HG02571 (cell line): Measurements from ENCODE around the gene ADCY9.
"Not testable (repeated sequence)": the region's sequence is repeated elsewhere in the genome, so short reads cannot be mapped to it uniquely, and the experiment has no call there.

Experiments used
- ATAC-seq: cut with Tn5 transposase; IDR thresholded peaks from one replicate; pipeline ENCODE4 v1.9.1; 2021; ENCODE audit warnings: mild to moderate bottlenecking, moderate library complexity; ENCODE audit not compliant: unreplicated experiment

ADCY9 gene

DNA sequence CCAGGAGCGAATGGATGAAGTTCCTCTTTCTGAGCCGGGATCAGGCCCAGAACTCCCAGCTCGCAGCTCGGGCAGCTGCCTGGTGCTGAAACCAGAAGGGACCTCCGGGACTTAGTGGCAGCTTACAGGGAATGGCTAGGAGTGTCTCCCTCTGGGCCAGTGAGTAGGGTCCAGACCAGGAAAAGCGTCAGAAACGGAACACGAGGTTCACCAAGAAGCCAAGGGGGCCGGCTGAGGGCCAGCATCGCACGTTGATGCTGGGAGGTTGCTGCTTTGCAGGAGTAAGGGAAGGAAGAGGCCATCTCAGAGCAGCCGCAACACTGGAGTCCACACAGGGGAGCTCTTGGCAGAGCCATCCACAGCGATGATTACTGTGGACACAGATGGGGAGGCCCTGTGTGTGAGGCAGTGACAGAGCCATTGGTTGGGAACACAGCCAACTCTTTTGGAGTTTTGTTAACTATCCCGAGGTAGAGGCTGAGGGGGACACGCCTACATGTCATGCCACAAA is 161.8 kb downstream of the ADCY9 start:
- no peak for ATAC-seq

DNA sequence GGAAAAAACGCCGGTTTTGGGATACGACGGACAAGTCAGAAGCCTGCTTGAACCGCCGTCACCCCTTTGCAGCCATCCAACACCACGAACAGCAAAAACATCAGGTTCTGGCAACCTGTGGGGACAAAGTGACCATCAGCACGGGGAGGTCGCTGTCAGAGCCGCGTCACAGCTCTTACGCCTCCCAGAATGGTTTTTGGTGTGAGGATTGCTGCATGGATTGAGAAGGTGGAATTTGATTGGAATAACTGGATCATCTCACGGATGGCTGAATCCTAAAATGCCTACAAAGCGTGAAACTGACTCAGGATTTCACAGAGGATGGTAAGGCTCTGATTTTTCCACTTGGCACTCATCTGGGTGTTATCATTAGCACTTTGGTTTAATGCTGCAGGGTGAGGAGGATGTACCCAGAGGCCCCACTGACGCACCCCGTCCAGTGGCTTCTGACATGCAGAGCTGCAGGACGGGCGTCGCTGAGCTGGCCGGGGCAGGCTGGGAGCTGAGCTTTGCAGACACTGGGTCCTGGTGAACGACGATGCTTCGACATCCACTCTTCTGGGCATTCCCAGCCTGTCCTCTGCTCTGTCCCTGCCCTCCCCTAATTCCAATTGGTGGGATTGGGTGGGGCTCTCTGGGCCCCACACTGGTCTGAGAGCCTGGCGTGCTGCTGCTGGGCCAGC is 162.4 kb downstream of the ADCY9 start:
- ATAC-seq, result no peak

DNA sequence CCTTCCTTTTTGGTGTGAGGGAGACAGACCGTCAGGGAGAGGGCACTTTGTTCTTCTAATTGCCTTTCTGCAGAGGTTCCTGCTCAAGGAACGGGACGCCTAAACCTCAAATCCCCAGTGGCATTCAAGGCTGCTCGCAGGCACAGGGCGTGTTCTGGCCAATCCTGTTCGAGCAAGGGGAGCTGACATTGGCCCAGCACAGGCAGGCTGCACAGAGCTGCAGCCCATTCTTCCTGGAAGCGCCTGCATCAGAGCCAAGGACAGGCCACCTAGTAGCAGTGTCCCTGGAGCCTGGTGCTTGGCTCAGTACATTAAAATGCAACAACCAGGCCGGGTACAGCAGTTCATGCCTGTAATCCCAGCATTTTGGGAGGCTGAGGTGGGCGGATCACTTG is 163.5 kb downstream of the ADCY9 start:
- no peak for ATAC-seq

DNA sequence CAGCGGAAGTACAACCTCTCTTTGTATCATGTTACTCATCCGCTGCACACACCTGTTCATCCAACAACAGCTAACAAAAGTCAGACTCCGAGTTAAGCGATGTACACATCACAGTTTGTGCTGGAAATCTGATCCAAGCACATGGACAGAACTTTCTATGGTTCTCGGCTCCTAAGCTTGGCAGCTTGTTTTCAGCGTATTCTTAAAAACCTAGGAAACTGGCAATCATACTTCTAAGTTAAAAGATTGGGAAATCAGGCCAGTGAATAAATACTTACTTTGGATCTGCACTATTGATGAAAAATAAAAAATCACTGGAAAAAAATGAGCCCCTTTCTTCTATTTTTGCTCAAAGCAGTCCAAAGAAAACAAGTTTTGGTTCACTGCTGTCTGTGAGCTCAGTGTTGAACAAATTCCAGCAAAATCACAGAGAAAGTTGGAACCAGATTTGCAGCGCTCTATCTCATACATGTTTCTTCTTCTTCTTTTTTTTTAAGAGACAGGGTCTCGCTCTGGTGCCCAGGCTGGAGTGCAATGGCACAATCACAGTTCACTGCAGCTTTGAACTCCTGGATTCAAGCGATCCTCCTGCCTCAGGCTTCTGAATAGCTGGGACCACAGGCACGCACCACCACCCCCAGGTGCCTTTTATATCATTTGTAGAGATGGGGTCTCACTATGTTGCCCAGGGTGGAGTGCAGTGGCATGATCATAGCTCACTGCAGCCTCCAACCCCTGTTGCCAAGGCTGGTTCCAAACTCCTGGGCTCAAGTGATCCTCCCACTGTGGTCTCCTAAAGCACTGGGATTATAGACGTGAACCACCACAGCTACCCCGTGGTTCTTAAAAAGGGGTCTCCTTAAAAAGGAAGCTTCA is 164.1 kb downstream of the ADCY9 start:
- no peak for ATAC-seq

DNA sequence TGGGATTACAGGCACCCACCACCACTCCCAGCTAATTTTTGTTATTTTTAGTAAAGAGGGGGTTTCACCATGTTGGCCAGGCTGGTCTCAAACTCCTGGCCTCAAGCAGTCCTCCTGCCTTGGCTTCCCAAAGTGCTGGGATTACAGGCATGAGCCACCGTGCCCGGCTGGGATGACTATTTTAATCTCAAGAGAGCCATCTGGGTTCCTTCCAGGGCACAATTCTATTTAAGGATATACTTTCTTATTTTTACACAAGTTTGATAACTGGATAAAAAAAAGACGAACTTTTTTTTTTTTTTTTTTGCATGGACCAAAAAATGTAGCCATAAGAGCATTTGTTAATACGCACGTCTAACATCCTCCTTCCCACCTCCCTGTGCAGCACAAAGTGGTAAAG is 164.9 kb downstream of the ADCY9 start:
- not testable (repeated sequence) for ATAC-seq

DNA sequence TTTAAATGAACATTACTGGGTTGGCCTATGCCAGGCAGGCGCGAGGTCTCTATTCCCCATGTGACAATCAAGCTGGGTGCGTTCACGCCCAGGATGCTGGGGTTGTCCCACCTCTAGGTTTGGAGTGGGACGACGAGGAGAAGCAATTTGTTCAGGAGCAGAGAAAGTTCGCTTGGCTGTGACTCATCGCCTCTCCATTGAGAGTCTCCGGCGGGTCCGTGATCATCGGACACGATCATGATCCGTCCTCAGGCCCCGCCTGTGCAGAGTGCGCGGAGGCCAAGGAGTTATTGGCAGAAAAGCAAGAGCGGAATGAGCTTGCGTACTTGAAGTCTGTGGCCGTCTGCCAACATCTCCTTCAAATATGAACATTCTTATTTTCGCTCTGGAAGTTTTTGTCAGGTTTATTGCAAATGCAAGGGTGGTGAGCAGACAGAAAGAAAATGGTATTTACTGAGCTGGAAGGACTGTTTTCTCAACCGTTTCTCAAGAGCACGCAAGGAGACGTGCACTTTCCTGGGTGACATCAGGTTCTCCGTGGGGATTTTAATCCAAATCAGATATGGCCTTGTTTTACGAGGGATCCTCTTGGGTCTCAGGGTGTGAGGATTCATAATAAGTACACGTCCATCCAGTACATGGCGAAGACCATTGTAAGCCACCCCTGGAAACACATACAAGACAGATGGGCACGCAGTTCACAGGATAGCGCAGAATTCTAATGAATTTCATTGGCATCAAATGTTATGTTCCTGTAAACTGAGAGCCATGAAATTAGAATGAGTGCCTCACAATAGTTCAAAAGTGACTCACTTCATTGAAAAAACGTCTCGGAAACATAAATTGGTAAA is 165.7 kb downstream of the ADCY9 start:
- ATAC-seq, result no peak

DNA sequence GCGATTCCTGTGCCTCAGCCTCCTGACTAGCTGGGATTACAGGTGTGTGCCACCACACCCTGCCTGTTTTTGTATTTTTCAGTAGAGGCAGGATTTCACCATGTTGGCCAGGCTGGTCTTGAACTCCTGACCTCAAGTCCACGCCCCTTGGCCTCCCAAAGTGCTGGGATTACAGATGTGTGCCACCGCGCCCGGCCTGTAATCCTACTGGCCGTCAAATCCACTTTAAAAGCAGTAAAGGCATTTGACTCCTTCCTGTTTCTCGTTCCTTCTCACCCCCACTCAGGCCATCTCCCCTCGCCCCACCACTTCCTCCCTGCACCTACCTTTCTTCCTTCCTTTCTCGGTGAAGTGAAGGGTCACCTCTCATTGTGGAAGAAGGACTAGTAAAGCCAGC is 166.3 kb downstream of the ADCY9 start:
- ATAC-seq, result no peak

DNA sequence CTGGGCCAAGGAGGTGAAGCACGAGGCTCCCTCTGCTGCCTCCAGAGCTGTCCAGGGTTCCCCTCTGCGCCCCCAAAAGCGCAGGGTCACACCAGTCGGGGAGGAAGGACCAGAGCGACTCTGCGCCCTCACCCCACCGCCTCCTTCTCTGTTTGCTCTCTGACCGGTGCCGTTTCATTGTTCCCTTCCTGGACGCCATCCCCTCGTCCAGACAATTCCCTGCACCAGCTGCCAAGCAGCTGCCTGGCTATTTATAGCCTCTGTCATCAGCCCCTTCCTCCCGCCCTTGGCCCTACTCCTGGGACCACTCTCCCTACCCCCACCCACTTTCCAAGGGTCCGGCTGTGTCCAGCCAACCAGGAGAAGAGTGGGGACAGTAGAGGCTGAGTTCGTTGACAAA is 167.0 kb downstream of the ADCY9 start:
- no peak for ATAC-seq

DNA sequence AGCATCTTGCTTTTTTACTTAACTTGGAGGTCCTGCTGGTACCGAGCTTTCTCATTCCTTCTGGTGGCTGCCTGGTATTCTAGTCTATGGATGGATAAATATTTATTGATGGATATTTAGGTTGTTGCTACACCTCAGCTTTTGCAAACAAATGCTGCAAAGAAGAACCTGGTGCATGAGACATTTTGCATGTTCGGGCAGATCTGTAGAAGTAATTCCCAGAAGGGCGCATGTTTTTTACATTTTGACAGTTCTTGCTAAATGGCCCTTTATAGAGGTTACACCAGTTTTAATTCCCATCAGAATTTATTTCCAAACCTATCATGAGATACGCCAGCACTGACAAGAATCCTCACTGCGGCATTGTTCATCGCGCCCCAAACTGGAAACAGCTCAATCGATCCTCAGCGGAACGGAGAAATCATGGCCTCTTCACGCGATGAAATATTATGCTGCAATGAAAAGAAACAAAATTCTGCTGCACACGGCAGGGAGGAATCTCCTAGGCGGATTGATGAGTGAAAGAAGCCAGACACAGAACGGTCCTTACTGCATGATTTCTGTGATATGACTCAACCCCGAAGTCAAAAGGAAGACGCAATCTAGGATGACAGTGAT is 167.8 kb downstream of the ADCY9 start:
- no peak for ATAC-seq

DNA sequence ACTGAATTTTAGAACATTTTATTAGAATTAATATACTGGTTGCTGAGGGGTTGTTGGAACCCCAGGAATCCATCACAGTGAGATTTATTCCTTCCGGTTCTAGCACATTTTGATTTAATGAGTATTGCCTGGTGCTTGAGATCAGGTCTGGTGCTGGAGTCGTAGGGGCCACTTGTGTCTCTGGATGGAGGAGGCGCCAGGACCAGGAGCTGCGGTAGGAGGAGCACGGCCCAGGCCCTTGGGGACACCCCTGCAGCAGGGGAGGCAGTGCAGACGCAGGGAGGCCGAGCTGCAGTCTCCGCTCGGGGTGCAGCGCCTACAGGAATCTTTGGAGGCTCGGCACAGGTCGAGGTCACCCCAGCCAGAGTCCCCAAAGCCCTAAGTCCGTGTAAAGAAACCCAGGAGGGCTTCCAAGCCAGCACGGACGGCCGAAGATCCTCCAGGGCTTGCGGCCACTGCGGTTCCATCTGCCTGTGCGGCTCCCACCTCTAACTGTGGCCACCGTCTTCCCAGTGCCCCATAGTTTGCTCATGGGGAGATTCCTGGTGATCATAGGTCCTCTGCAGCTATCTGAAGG is 169.6 kb downstream of the ADCY9 start:
- ATAC-seq, result no peak

DNA sequence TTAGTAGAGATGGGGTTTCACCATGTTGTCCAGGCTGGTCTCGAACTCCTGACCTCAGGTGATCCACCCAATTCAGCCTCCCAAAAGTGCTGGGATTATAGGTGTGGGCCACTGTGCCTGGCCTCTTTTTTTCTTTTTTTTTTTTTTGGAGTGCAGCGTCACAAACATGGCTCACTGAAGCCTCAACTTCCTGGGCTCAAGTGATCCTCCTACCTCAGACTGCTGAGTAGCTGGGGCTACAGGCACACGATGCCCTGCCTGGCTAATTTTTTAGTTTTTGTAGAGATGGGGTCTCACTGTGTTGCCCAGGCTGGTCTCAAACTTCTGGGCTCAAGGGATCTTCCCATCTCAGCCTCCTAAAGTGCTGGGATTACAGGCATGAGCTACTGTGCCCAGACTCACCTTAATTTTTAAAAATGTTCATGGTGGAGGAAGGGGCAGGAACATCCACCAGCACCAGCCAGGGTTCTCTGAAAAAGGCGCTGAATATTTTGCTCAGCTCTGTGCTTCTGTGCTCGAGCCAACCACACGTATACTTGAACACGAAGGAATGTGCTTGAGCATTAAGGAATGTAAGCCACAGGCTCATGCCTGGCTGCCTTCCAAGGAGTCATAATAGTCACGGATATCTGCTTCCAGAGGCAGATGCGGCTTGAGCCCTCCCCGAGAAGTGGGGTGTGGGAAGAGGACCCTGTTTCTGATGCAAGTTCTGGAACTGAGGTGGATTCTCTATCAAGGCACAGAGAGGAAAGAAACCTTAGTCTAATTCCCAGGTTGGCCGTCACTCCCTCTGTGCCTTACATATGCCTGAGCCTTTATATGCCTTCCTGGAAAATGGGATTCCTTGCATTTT is 170.3 kb downstream of the ADCY9 start:
- ATAC-seq, result no peak

DNA sequence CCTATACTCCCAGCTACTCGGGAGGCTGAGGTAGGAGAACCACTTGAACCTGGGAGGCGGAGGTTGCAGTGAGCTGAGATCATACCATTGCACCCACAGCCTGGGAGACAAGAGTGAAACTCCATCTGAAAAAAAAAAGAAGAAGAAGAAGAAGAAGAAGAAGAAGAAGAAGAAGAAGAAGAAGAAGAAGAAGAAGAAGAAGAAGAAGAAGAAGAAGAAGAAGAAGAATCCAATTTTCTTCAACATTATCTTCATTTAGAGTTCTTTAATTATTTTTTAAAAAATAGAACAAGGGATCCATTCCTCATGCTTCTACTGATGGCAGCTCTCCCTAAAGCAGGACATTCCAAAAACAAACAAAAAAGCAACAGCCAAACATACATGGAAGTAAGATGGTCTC is 171.8 kb downstream of the ADCY9 start:
- not testable (repeated sequence) for ATAC-seq

DNA sequence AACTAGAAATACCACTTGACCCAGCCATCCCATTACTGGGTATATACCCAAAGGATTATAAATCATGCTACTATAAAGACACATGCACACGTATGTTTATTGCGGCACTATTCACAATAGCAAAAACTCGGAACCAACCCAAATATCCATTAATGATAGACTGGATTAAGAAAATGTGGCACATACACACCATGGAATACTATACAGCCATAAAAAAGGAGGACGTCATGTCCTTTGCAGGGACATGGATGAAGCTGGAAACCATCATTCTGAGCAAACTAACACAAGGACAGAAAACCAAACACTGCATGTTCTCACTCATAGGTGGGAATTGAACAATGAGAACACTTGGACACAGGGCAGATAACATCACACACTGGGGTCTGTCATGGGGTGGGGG is 174.1 kb downstream of the ADCY9 start:
- ATAC-seq, result not testable (repeated sequence)

DNA sequence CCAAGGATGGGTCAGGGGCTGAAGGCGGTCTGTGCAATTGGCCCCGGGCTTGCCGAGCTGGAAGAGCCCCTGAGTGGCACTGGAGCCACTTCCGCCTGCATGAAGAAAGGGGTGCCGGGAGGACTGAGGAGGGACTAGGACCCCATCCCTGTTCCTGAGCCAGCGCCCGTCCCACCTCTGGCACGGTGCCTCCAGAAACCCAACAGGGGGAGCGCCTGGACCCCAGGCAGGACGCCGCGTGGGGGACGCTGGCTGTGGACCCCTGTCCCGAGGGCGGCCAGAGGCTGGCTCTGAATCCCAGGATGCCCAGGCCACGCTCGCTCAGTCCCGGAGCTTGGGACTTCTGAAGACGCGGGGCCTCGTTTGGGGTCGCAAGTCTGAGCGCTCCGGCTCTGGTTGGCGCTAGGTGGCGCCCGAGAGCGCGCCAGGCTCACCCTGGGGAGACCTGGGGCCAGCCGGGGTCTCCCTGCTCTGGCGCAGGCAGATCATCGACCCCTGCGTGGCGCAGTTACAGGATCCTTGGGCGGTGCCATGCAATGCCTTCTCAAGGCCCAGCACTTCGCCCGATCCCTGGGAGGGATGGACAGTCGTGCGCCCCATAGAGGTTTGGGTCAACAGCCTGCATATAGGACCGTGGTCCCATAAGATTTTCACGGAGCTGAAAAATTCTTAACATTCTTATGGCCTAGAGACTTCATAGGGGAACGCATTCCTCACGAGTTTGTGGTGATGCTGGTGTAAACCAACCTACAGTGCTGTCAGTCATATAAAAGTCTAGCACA is 177.2 kb downstream of the ADCY9 start:
- ATAC-seq, result no peak

DNA sequence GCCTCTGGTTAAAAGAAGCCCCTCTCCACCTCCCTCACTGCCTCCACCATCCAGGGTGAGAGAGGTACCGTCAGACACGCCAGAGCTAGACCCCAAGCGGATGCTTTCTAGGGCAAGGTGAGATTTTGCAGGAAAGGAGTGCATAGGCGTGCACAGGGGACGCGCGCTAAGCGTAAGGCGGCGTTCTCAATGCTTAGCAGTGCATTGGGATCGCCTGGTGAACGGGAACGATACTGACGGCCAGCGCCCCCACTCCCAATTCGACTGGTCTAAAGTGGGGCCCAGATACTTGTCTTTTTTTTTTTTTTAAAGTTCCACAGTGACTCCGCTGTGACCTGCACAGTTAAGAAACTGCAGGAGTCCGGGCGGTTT is 177.8 kb downstream of the ADCY9 start:
- ATAC-seq, result no peak

DNA sequence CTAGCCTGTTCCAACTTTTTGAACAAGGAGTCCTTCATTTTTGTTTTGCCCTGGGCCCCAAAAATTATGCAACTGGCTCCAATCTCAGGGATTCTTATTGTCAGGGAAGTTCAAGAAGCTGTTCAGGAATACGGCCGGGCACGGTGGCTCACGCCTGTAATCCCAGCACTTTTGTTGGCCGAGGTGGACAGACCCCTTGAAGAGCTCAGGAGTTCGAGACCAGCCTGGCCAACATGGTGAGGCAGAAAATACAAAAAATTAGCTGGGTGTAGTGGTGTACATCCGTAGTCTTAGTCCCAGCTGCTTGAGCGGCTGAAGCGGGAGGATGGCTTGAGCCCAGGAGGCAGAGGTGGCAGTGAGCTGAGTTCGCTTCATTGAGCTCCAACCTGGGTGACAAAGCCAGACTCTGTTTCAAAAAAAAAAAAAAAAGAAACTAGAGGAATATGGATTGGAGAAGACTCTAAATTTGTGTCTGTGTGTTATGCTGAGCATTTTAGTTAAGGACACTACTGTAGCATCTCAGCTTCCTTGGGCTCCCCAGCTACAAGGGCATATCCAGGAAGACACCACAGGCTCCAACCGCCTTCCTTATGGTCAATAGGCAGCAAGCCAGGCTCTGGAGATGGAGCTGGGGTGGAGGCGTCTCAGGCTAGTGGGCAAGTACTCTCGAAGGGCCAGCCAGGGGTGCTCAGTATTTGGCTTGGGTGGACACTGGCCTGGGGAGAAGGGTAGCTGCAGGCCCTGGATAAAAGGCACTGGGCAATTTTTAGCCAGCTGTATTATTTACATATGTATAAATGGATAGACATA is 179.0 kb downstream of the ADCY9 start:
- no peak for ATAC-seq

DNA sequence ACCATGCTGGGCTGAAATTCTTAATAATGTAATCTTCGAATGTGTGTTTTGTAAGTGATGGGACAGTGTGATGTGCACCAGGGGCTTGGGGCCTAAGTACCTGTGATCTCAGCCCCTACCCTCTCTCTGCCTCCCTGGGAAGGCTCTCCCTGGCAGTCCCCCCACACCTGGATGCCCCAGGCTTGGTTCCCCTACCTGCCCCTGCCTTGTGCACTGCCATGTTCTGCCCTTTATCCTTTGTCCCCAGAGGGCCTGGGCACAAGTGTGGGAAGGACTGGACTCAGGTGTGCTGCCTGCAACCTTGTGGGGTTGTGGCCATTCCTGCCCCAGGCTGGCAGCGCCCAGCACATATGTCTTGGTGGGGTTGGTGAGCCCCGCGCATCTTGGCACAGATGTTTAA is 180.3 kb downstream of the ADCY9 start:
- no peak for ATAC-seq
